Gastrocnemius medialis (tissue), 4 donors: ENCODE measurements around the gene SSC5D.

Experiments used
- POLR2A ChIP-seq, 2 donors: fragments of 450-650 bp; IDR thresholded peaks; one replicate each; pipeline ENCODE4 v1.6.1; 2017; ENCODE audit warnings: antibody characterized with exemption in 2 of 2, mild to moderate bottlenecking in 2 of 2, moderate library complexity in 2 of 2
- TF ChIP-seq, protein P1 (sequence below), 5 experiments: fragments of 450-650 bp in 3 of 5; fragments of 200-600 bp in 2 of 5; sonication (generic) in 2 of 5; IDR thresholded peaks in 4 of 5; conservative IDR thresholded peaks in 1 of 5; 1 replicate in 4 of 5; 2 replicates in 1 of 5; pipeline ENCODE4 v1.5.1; 2016 to 2019; ENCODE audit warnings: antibody characterized with exemption in 5 of 5, mild to moderate bottlenecking in 3 of 5, moderate library complexity in 3 of 5

DNA sequence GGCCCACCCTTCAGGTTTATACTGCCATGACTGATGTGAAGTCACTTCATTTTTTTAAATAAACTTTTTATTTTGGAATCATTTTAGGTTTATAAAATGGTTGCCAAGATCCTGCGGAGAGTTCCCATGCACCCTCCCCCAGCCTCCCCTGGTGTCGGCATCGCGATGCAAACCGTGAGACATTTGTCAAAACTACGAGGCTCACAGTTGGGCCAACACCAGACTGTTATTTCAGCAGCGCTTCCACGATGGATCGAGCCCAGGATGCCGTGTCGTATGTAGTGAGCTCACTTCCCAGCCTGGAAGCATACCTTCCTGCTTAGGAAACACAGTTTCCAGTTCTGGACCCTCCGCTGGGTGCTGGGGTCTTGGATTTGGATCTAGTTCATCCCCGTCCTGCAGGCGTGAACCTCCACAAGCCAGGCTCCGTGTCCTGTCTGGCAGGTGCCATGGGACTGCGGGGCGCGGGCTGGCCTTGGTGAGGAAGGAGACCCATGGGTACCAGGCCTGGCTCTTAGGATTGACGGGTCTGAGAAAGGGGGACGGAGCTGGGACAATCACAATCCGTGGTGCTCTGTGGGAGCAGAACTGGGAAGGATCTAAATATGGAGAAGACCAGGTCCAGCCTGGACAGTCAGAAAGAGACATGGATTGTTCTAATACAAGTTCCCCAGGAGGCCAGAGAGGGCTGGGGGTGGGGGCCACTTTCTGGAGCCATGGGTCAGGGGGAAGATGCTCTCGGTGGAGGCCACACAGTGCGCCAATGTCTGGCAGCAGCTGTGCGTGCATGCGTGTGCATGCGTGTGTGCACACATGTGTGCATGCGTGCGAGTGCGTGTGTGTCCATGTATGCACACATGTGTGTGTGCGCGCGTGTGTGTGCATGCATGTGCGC lies 51.1 kb downstream of the SSC5D start:
- TF ChIP-seq, protein P1, sequence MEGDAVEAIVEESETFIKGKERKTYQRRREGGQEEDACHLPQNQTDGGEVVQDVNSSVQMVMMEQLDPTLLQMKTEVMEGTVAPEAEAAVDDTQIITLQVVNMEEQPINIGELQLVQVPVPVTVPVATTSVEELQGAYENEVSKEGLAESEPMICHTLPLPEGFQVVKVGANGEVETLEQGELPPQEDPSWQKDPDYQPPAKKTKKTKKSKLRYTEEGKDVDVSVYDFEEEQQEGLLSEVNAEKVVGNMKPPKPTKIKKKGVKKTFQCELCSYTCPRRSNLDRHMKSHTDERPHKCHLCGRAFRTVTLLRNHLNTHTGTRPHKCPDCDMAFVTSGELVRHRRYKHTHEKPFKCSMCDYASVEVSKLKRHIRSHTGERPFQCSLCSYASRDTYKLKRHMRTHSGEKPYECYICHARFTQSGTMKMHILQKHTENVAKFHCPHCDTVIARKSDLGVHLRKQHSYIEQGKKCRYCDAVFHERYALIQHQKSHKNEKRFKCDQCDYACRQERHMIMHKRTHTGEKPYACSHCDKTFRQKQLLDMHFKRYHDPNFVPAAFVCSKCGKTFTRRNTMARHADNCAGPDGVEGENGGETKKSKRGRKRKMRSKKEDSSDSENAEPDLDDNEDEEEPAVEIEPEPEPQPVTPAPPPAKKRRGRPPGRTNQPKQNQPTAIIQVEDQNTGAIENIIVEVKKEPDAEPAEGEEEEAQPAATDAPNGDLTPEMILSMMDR (IDR thresholded peaks at IDR 0.05 in 4 of 5, conservative IDR thresholded peaks at IDR 0.05 in 1 of 5) = no peak
- no peak for TF ChIP-seq POLR2A (IDR thresholded peaks at IDR 0.05)
